K562 (cell line): ENCODE data around the gene GCK. TPM values are rescaled to one million over a fixed set of nuclear protein-coding genes. Genes with fewer than 3 reads are reported as not detected.

Experiments
- CSDE1 ChIP-seq, 2 experiments: fragments of 450-650 bp; IDR thresholded peaks; 2 replicates each; pipeline ENCODE4 v1.6.1; 2016; ENCODE audit warnings: mild to moderate bottlenecking in 1 of 2
- FOS ChIP-seq: IDR thresholded peaks from 3 replicates; pipeline ENCODE4 v1.6.1; 2011; ENCODE audit not compliant: insufficient read length; ENCODE audit errors: extremely low read depth
- GATAD2A ChIP-seq: fragments of 450-650 bp; IDR thresholded peaks from 2 replicates; pipeline ENCODE4 v1.6.1; 2017
- KAT2B ChIP-seq: IDR thresholded peaks from one replicate; pipeline ENCODE4 v1.6.1; 2012; ENCODE audit warnings: low read depth, mild to moderate bottlenecking, control low read depth, inconsistent platforms, low read length, moderate library complexity
- MBD2 ChIP-seq: sonication (generic); IDR thresholded peaks from 2 replicates; pipeline ENCODE4 v1.6.1; 2016; ENCODE audit warnings: low read depth, borderline replicate concordance
- NFIX ChIP-seq: fragments of 250-450 bp; sonication (Bioruptor Pico); IDR thresholded peaks from 2 replicates; pipeline ENCODE4 v1.4.0; 2020; ENCODE audit warnings: low read depth, mild to moderate bottlenecking, moderate library complexity
- PHF20 ChIP-seq: fragments of 450-650 bp; IDR thresholded peaks from 2 replicates; pipeline ENCODE4 v1.6.1; 2018; ENCODE audit not compliant: partially characterized antibody
- RFX5 ChIP-seq: IDR thresholded peaks from 2 replicates; pipeline ENCODE4 v1.6.1; 2011; ENCODE audit warnings: low read depth, mild to moderate bottlenecking, improper control_type of control experiment, low read length
- SUPT5H ChIP-seq: fragments of 450-650 bp; IDR thresholded peaks from 2 replicates; pipeline ENCODE4 v1.6.1; 2016
- TAF9B ChIP-seq: fragments of 450-650 bp; IDR thresholded peaks from 2 replicates; pipeline ENCODE4 v1.6.1; 2018; ENCODE audit warnings: mild to moderate bottlenecking; ENCODE audit not compliant: partially characterized antibody
- TAL1 ChIP-seq: fragments of 450-650 bp; IDR thresholded peaks from 2 replicates; pipeline ENCODE4 v1.6.1; 2016; ENCODE audit warnings: mild to moderate bottlenecking
- TBP ChIP-seq: optimal IDR thresholded peaks from 2 replicates; pipeline ENCODE3; 2011; ENCODE audit warnings: low read depth, low read length, improper control_type of control experiment
- ZNF232 ChIP-seq: sonication (generic); formaldehyde crosslinking; IDR thresholded peaks from 2 replicates; pipeline ENCODE4 v1.8.0; 2022; ENCODE audit warnings: mild to moderate bottlenecking, missing genetic modification reagents
- ZNF699 ChIP-seq: fragments of 250-450 bp; sonication (Bioruptor Pico); IDR thresholded peaks from 2 replicates; pipeline ENCODE4 v1.8.0; 2021; ENCODE audit warnings: mild to moderate bottlenecking, moderate library complexity; ENCODE audit not compliant: insufficient replicate concordance
- polyA plus RNA-seq, 8 experiments: library from polyadenylated mRNA; depleted of rRNA in 4 of 8; stranded (reverse) in 5 of 8; unstranded in 3 of 8; fragments of >200 nt; fragmentation: Nextera tagmentation in 2 of 8; fragmentation: Illumina TruSeq in 1 of 8; extraction: Ambion mirVana in 2 of 8; extraction: Trizol in 1 of 8; gene quantifications; 2 replicates each; pipeline versions ENCODE4 v1.2.1 to v1.2.3, GENCODE V29; 2011 to 2014; ENCODE audit warnings: inconsistent platforms in 1 of 8, missing spikeins in 1 of 8
- total RNA-seq, 7 experiments: library from RNA; depleted of rRNA in 6 of 7; stranded (reverse); fragments of >200 nt in 6 of 7; fragmentation: Illumina TruSeq in 2 of 7; extraction: Trizol in 2 of 7; gene quantifications; 2 replicates each; pipeline versions ENCODE4 v1.2.1 to v1.2.3, GENCODE V29; 2011 to 2021; ENCODE audit warnings: low replicate concordance in 1 of 7
- TF ChIP-seq, protein P1 (sequence below): sonication (generic); formaldehyde crosslinking; IDR thresholded peaks from 2 replicates; pipeline ENCODE4 v1.4.0; 2020; ENCODE audit warnings: mild to moderate bottlenecking, missing genetic modification reagents
- TF ChIP-seq, protein P2 (sequence below): fragments of 450-650 bp; formaldehyde crosslinking; IDR thresholded peaks from 2 replicates; pipeline ENCODE4 v1.4.0; 2020; ENCODE audit warnings: mild to moderate bottlenecking
- TF ChIP-seq, protein P3 (sequence below): IDR thresholded peaks from 3 replicates; pipeline ENCODE4 v1.6.1; 2011; ENCODE audit warnings: borderline replicate concordance, mild to moderate bottlenecking, moderate library complexity; ENCODE audit not compliant: insufficient read length; ENCODE audit errors: extremely low read depth
- TF ChIP-seq, protein P4 (sequence below), 2 experiments: IDR thresholded peaks; 2 replicates each; pipeline ENCODE4 v1.6.1; 2011; ENCODE audit warnings: borderline replicate concordance in 1 of 2, control low read depth in 1 of 2, low read depth in 1 of 2, low read length in 1 of 2, mild to moderate bottlenecking in 1 of 2, mixed read lengths in 1 of 2, moderate library complexity in 1 of 2; ENCODE audit not compliant: insufficient read depth in 1 of 2, insufficient read length in 1 of 2, poor library complexity in 1 of 2, severe bottlenecking in 1 of 2; ENCODE audit errors: extremely low read depth in 1 of 2
- TF ChIP-seq, protein P5 (sequence below): fragments of 200-800 bp; sonication (Bioruptor generic); IDR thresholded peaks from 2 replicates; pipeline ENCODE4 v1.6.1; 2017; ENCODE audit warnings: missing genetic modification characterization, missing compliant biosample characterization

Gene GCK
- total and polyA plus RNA-seq, 9 of the 15 experiments (the other 6 are each of a cell fraction or from before 2014, with no cell fraction given): 0.11 to 0.55 (median 0.16) TPM; not detected in 3

DNA sequence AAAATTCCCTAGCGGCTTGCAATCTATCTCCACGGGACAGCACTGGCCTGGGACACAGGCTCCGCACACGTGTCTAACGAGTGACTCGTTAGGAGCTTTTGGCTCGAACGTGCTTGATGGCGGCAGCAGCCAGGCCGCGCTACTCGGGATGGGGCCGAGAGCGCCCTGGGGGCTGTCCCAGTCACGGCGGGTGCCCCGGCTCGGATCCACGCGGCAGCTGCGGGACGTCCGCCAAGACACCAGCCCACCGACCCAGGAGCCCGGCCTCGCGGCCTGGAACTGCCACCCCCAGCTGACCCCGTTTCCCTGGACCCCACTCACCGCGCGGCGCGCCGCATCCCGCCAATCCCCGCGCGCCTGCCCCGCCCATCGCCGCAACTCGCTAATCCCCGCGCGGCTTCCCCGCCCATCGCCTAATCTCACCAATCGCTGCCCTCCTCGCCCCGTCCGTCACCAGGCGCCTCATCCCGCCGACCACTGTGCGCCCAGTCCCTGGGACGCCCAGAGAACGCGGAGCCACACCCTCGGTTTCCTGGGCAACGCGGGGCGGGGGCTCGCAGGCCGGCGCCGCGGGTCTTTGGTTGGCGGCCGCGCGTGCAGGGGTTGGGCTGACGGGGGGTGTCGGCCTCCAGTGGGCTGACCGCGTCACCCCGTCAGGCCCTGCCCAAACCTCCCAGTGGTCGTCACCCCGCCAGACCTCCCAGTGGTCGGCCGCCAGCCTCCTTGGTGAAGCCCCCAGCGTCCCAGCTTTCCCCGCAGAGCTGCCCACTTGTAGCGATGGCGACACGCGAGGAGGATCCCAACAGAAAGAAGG lies 65.8 kb downstream of the GCK start, which contains the start of gene POLD2 (continued):
- TF ChIP-seq, protein P1, sequence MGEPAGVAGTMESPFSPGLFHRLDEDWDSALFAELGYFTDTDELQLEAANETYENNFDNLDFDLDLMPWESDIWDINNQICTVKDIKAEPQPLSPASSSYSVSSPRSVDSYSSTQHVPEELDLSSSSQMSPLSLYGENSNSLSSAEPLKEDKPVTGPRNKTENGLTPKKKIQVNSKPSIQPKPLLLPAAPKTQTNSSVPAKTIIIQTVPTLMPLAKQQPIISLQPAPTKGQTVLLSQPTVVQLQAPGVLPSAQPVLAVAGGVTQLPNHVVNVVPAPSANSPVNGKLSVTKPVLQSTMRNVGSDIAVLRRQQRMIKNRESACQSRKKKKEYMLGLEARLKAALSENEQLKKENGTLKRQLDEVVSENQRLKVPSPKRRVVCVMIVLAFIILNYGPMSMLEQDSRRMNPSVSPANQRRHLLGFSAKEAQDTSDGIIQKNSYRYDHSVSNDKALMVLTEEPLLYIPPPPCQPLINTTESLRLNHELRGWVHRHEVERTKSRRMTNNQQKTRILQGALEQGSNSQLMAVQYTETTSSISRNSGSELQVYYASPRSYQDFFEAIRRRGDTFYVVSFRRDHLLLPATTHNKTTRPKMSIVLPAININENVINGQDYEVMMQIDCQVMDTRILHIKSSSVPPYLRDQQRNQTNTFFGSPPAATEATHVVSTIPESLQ (CRISPR knock-in tag): peak; percentile 87
- TF ChIP-seq, protein P2, sequence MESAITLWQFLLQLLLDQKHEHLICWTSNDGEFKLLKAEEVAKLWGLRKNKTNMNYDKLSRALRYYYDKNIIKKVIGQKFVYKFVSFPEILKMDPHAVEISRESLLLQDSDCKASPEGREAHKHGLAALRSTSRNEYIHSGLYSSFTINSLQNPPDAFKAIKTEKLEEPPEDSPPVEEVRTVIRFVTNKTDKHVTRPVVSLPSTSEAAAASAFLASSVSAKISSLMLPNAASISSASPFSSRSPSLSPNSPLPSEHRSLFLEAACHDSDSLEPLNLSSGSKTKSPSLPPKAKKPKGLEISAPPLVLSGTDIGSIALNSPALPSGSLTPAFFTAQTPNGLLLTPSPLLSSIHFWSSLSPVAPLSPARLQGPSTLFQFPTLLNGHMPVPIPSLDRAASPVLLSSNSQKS (CRISPR knock-in tag): no peak
- TF ChIP-seq ZNF232 (no peak), PHF20 (peak; percentile 76), RFX5 (peak; percentile 86), CSDE1 (IDR thresholded peaks at IDR 0.05) (no peak), ZNF699 (no peak), TAF9B (no peak), SUPT5H (peak; percentile 80), MBD2 (peak; percentile 91), TBP (peak; percentile 67), GATAD2A (peak; percentile 85; the same call in 1 of the 2 replicates), TAL1 (no peak), KAT2B (no peak), FOS (peak; percentile 65), NFIX (CRISPR knock-in tag) (no peak)
- TF ChIP-seq, protein P3, sequence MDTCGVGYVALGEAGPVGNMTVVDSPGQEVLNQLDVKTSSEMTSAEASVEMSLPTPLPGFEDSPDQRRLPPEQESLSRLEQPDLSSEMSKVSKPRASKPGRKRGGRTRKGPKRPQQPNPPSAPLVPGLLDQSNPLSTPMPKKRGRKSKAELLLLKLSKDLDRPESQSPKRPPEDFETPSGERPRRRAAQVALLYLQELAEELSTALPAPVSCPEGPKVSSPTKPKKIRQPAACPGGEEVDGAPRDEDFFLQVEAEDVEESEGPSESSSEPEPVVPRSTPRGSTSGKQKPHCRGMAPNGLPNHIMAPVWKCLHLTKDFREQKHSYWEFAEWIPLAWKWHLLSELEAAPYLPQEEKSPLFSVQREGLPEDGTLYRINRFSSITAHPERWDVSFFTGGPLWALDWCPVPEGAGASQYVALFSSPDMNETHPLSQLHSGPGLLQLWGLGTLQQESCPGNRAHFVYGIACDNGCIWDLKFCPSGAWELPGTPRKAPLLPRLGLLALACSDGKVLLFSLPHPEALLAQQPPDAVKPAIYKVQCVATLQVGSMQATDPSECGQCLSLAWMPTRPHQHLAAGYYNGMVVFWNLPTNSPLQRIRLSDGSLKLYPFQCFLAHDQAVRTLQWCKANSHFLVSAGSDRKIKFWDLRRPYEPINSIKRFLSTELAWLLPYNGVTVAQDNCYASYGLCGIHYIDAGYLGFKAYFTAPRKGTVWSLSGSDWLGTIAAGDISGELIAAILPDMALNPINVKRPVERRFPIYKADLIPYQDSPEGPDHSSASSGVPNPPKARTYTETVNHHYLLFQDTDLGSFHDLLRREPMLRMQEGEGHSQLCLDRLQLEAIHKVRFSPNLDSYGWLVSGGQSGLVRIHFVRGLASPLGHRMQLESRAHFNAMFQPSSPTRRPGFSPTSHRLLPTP: no peak
- TF ChIP-seq, protein P4, sequence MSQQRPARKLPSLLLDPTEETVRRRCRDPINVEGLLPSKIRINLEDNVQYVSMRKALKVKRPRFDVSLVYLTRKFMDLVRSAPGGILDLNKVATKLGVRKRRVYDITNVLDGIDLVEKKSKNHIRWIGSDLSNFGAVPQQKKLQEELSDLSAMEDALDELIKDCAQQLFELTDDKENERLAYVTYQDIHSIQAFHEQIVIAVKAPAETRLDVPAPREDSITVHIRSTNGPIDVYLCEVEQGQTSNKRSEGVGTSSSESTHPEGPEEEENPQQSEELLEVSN (IDR thresholded peaks at IDR 0.05; ENCODE audit: borderline replicate concordance in 1 of 2, extremely low read depth in 1 of 2, insufficient read depth in 1 of 2, insufficient read length in 1 of 2, low read depth in 1 of 2, low read length in 1 of 2, poor library complexity in 1 of 2, severe bottlenecking in 1 of 2): peak; percentile 52 to 71
- TF ChIP-seq, protein P5, sequence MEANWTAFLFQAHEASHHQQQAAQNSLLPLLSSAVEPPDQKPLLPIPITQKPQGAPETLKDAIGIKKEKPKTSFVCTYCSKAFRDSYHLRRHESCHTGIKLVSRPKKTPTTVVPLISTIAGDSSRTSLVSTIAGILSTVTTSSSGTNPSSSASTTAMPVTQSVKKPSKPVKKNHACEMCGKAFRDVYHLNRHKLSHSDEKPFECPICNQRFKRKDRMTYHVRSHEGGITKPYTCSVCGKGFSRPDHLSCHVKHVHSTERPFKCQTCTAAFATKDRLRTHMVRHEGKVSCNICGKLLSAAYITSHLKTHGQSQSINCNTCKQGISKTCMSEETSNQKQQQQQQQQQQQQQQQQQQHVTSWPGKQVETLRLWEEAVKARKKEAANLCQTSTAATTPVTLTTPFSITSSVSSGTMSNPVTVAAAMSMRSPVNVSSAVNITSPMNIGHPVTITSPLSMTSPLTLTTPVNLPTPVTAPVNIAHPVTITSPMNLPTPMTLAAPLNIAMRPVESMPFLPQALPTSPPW (CRISPR knock-in tag): peak; percentile 86
